Measurements from ENCODE around the gene MAPK9.

The MAPK9 gene

DNA sequence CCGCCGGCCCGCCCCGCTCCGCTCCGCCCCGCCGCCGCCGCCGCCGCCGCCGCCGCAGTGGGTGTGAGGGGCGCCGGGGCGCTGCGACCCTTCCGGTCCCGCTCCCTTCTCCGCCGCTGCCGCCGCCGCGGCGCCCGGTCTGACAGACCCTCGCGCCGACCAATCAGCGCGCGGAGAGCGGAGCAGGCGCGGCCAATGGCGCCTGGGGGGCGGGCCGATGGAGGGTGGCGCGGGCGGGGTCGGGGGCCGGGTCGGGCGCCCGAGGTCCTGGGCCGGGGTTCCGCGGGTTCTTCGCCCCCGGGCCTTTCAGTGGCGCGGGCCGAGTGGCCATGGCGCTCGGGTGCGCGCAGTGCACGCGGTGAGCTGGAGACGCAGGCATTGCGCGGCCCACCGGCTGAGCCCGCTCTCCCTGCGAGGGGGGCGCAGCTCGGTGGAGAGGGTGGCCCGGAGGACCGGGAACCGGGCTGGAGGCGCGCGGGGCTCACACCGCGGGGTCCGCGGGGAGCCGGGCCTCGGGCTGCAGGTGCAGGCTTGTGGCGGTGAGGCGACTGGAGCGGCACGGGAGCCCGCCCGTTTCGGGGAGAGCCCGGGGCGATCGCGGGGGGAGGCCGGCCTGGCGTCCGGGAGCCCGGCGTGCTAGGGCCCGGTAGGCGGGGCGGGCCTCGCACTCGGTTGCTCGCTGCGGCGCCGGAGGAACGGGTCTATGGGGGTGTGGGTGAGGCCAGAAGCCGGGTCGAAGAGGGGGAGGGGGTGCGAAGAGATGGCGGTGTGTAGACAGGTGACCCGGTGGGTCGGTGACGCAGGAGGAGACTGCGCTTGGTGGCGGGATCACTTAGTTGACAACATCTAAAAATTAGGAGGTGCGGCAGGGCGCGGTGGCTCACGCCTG lies at the start of gene MAPK9:
Gene MAPK9, minus strand, starts transcription at position 141 of the 889 bp plus-strand sequence. CDS start 11,522 bp downstream, outside the sequence.
- peak; percentile 62 to 81 for DNase-seq (ENCODE audit: low read depth in 1 of 2, low spot score in 1 of 2)

DNA sequence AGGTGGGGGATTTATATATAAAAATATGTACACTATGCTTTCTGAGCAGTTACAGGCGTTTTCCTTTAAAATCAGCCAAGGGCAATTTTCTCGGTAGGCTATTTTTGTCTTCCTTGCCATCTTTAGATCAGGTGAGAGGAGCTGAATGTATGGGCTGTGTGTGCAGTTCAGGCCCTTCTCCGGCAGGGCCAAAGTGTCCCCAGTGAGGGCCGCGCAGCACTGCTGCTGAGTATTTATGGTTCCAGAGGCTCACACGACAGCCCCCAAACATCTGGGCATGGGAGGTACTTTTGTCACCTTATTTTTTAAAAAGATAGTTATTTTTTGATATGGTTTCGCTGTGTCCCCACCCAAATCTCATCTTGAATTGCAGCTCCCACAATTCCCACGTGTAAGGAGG lies 49.7 kb upstream of the MAPK9 start:
- DNase-seq (ENCODE audit: low read depth in 1 of 2, low spot score in 1 of 2) = no peak

DNA sequence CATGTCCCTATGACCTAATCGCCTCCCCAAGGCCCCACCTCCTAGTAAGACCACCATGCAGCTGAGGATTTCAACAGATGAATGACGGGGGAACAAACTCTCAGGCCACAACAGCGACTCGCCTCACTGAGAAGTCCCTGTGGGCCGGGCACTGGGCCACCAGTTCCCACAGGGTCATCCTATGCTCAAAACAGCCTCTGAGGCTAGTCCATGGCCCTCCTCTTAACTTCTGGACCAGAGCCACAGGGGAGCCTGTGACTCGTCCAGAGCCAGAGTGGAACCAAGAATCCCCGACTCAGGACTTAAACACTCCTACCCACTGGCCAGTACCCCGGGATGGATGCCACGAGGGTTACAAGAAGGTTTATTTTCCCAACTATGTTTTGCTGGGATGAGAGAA lies 49.0 kb upstream of the MAPK9 start:
- DNase-seq (ENCODE audit: low read depth in 1 of 2, low spot score in 1 of 2) = no peak

DNA sequence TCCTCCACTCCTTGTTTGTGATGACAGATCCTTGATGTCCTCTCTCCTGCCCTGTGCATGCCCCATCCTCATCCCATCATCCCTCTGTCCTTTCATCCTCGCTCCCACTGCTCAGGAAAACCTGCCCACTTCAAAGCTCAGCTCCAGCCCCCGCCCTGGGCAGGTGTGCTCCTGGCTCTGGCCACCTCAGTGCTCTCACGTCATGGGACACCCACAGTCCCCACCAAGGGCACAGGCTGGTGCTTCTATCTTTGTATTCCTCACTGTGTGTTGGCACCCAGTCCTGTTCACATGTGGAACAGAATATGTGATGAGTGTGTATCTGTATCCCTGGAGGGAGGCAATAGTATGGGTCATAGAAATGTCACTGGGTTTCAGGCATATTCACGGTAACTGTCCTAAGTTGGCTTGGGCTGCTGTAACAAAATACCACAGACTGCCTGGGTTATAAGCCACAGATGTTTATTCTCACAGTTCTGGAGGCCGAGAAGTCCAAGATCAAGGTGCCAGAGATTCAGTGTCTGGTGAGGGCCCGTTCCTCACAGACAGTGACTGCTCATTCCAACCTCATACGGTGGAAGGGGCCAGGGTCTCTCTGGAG lies 47.8 kb upstream of the MAPK9 start:
- DNase-seq (ENCODE audit: low read depth in 1 of 2, low spot score in 1 of 2) = no peak

DNA sequence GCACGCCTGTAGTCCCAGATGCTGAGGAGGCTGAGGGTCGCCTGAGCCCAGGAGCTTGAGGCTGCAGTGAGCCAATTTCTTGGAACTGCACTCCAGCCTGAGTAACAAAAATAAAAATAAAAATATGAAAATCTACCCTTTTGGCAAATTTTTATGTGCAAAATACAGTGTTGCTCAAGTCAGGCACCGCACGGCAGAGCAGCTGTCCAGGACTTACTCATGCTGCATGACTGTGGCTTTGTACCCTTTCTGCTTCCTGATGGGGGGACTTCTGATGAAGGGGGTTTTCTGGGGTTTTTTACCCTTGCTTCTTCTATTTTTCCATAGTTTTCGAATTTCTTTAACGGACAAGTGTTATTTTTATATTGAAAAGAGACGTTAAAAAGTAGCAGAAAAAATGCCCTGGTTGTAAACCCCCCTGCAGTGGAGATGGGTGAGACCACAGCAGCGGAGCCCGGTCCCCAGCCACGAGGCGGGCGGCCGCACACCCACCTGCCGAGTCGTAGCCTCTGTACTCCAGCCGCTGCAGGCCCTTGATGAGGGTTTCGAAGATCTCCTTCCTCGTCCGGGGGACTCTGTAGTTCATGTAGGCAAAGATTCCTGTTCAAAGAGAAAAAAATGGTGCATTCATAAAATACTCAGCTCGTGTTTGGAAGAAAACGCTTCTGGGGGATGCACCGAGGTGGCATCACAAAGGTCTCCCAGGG lies 46.3 kb upstream of the MAPK9 start:
- no peak for DNase-seq (ENCODE audit: low read depth in 1 of 2, low spot score in 1 of 2)

DNA sequence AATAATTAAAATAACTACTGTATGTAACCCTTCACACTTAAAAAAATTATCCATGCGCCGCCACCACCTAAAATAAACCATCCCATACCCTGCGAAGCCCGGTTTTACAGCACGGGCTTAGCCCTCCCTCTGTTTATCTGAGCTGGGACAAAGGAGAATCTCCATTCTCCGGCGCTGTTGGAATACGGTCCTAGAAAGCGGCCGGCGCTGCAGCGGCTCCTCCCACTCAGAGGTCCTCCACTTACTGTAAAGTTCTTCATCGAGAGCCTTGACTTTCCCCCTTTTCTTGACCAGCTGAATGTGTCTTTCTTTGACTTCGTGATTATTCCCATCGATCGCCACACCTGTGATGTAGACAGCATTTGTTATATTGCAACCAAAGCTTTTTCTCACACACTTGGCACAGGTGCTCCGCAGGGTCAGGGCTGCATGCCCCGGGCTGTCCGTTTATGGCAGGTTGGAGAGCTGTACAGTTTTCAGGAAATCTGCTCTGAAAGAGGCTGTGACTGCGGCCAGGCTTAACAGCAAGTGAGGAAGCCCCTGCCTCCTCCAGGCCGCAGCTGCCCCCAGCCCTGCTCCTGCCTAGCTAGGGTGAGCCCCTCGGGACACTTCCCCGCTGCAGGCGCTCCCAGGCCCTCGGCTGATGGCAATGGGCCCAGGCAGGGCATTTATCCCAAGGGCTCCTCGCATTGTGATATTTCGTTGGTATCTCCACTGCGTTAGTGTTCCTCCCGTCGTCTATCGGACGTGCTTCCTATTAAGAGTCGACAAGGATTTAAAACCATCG lies 44.5 kb upstream of the MAPK9 start:
- DNase-seq (ENCODE audit: low read depth in 1 of 2, low spot score in 1 of 2) = no peak

DNA sequence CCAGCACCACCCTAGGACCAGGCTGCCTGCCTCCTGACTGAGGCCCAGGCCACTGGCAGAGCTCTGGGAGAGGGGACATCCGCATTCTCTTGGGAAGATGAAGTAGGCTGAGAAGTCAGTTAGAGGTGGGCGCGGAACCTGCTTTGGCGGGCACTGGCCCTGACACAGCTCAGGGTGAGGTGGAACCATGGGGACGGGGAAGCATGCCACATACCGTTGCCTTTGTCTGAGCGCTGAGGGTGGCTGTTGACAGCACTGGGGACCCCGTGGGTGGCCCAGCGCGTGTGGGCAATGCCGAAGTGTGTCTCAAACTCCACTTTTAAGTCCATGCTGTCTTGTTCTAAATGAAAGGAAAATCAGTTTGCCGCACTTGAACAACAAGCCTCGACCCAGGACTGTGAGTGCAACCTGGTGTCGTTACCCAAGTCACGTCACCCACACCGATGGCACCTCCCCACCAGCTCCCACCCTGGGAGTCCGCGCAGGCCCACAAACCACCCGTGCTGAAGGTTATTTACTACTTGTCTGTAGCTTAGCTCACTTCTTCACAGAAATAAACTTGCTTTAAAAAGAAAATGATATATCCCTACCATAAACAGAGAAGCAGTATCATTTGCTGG lies 43.8 kb upstream of the MAPK9 start:
- DNase-seq (ENCODE audit: low read depth in 1 of 2, low spot score in 1 of 2) = no peak

DNA sequence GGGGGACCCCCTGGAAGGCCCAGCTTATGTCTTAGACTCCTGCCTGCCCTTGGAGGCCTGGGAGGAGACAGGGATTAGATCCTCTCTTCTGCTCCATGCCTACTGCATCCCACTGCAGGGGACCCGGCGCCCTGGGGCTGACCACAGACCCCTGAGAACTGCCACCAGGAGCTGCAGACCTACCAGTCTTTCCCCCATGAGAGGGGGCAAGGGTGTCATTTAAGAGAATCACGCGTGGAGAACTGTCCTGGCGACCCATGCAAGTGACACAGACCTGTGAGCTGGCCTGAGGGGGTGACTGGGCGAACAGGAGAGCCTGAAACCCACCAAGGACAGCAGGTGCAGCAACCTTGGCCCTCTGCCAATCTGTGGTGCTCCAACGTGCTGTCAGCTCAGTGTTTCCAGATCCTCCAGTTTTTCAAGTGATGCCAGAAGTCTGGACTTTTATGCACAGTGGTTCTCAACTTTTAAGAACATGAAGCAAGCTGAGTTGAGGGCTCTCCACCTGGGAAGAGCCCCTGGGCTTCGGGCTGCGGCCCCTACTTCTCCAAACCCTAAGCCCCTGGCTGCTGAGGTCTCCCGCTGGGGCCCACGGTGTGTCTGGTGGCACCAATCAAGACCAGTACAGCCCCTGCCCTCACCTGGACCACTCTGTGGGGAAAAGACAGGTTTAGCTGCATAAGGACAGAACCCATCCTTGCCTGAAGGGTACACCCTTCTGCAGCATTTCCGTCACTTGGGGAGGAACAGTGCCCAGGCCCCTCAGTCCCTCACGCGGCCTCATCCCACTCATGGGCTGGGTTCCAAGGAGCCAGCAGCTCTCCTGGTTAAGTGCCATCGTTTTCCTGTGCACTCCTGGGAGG lies 43.1 kb upstream of the MAPK9 start:
- DNase-seq (ENCODE audit: low read depth in 1 of 2, low spot score in 1 of 2) = no peak

DNA sequence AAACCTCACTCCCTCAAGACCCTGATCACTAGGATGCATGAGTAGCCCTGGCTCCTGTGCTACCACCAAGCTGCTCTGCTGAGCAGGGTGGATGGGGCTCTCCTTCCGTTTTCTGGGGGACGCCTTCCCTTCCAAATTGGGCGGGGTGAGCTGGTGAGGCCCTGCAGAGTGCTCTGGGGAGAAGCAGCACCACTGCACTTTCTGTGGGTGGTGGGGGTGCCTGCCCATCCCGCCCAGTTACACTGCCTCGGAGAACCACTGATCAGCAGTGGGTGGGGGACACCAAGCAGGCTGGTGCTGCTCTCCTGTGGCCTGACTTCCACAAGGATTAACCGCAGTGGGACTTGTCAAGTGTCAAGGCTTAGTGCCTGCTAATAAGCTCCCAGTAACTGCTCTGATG lies 42.3 kb upstream of the MAPK9 start:
- no peak for DNase-seq (ENCODE audit: low read depth in 1 of 2, low spot score in 1 of 2)

DNA sequence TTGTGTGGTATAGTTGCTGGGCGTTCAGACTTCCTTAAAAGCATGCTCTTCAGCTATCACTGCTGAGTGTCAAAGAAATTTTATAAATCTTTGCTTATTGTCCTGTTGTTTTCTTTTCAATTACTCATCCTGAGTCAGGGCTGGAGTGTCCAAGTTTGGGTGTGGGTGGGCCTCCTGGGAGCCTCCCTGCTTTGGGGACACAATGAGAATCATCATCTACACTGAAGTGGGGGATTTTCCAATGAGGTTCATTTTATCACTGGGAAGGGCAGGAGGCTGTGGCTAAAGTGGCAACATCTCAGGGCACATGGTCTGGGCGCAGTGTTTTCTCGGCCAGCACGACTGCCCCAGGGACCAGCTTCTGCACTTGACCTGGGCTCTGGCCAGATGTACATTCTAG lies 41.8 kb upstream of the MAPK9 start:
- DNase-seq (ENCODE audit: low read depth in 1 of 2, low spot score in 1 of 2) = no peak

DNA sequence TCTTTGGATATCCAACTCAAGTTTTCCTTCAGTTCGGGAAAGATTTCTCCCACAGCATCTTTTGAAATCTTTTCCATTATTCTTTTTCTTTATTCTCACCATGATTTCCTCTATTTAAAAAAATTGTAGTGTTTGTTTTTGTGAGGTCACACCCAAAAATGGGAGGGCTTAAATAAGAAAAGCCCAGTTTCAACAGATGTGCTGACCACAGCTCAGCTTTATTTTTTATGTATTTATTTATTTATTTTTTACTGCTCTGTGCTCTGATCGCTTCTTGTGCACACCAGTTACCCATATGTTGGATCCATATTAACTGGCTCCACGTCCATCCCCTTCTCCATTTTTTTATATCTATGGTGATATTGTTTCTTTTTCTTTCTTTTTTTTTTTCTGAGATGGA lies 41.0 kb upstream of the MAPK9 start:
- DNase-seq (ENCODE audit: low read depth in 1 of 2, low spot score in 1 of 2) = no peak

DNA sequence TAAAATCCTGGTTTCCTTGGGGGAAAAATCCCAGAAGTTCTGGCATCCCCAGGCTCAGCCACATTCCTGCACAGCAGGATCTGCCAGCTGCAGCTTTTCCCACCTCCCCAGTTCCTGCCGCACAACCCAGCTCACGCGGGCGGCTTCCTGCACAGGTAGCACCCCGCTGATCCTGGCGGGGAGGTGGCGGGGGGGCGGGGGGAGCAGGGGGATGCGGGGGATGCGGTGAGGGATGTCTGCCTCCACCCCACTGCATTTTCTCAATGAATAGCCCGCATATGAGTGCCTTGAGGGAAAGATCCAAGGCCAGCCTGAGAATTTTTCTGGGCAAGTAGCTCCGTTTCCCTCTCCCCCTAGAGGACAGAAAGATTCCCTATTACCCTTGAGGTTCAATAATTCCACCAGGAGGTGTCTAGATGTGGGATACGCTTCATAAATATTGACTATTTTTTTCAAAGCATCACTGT lies 40.2 kb upstream of the MAPK9 start:
- no peak for DNase-seq (ENCODE audit: low read depth in 1 of 2, low spot score in 1 of 2)

DNA sequence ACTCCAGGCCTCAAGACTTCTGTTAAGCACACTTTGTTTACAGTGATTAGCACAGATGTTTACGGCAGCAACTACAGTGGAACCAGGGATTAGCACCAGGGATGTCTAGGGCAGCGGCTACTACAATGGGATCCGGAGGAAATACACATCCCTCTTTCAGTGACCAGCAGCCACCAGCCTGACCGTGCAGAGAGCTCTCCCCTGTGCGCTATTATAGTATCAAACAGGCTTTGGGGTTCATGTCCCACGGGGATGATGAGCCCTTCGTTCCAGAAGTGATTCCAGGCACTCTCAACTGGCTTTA lies 39.7 kb upstream of the MAPK9 start:
- no peak for DNase-seq (ENCODE audit: low read depth in 1 of 2, low spot score in 1 of 2)

DNA sequence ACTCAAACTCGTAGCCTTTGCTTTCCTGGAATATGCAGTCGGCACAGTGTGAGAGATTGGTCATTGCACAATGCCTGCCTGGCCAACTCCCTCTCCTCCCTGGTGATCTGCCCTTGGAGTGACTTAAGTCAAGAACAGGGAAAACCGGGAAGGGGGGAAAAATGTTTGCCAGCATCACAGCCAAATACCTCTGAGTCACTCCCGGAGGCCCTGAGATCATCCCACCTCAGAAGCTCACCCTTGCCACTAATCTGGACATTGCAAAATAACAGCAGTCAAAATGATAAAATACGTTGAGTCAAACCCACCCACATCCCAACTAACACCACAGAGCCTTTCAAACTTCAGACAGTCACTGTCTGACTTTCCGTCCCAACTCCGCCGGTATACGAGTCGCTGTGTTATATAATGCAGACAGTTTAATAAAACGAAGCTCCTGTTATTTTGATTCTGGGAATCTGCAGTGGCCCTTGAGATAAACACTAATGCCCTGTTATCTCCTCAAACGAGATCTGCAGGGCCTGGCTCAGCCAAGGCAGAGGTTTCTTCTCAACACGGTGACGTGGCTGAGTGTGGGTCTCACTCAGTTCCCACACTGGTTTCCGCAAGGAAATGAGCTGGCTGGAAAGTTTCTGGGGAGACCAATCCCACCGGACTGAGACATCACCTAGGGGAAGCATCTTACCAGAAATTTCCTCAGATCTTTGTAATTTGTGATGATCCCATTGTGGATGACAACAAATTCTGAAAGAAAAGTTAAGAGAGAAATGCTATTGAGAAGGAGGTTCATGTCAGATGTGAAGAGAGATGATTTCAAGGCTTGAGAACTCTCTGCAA lies 39.1 kb upstream of the MAPK9 start:
- DNase-seq (ENCODE audit: low read depth in 1 of 2, low spot score in 1 of 2) = no peak

DNA sequence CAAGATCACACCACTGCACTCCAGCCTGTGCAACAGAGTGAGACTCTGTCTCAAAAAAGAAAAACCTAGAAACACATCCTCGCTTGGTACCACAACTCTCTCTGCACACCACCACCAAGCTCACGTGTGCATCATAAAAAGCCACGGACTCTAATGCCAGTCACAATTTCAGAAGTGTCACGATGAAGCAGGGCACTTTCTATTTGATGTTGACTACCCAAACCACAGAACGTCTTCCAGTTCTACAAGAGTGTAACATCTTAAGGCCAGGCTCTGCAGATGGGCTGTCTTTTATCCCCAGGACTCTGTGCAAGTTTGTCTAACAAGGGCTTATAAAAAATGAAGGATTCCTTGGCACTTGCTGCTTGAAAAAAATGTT lies 38.4 kb upstream of the MAPK9 start:
- DNase-seq (ENCODE audit: low read depth in 1 of 2, low spot score in 1 of 2) = no peak

DNA sequence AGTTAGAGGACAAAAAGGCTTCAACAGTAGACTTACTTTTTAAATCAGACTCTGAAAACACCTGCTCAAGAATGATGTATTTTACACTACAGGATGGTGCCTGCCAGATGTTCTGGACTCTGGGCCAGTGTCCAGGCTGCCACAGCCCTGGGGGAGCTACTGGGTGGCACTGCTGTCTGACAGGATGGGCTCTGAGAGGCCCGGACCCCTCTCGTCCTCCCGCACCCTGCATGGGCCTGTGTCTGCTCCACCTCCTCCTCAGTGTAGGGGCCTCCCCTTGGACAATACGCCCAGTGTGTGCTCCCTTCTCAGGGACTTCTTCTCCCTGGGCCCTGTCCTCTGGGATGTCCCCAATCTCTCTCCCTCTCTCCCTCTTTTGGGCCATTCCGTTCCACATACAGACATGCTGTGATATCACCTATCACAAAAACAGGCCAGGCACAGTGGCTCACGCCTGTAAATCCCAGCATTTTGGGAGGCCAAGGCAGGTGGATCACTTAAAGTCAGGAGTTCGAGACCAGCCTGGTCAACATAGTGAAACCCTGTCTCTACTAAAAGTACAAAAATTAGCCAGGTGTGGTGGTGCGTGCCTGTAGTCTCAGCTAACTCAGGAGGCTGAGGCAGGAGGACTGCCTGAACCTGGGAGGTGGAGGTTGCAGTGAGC lies 37.9 kb upstream of the MAPK9 start:
- DNase-seq (ENCODE audit: low read depth in 1 of 2, low spot score in 1 of 2) = no peak

DNA sequence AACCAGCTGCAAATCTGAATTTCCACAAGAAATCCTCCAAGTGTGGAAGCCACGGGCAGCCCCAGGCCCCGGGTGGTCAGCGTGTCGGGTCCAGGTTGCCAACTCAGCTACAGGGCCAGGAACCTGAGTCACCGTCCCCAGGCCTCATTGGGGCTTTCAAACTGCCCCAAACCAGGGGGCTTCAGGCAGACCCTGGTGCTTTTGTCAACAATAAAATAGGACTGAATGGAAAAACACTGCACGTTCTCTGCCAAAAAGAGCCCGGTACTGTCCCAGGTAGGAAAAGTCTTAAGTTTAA lies 37.2 kb upstream of the MAPK9 start:
- DNase-seq (ENCODE audit: low read depth in 1 of 2, low spot score in 1 of 2) = no peak

DNA sequence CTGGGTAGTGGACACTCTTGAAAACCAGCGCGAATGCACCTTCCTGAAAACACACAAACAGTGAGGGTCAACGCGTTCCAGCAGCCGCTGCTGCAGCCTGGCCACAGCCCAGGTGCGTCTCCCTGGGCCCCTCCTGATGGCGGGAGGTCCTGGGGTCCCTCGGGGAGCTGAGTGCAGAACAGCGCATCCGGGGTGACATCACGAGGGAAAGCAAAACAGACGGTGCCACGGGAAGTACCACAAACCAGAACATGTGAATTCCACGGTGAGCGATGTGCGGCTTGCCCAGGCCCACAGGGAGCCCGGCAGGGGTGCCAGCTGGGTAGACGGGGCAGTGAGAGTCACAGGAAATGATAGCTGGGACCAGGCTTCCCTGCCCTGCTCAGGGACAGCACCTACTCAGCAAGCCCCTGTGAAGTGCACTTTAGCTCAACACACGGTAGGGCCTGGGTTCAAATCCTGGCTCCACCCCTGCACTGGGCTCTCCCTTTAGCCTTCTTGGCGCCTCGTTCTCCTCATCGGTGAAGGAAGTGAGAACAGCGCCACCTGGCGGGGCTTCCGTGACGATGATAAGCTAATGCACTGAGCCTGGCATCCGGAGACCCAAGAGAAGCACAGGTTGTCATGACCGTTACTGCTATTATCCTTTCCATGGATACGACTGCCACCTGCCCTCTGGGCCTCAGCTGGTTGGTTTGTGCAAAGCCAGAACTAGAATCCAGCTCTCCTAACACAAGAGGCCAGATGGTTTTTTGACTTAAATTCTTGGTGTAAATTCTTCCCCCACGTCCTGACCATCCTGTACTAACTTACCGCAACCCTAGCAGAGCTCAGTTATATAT lies 36.6 kb upstream of the MAPK9 start:
- DNase-seq (ENCODE audit: low read depth in 1 of 2, low spot score in 1 of 2) = peak; percentile 71 to 81
